ENCODE data around the gene SLCO3A1.

Gene SLCO3A1

GRCh38 chr15:92128788-92129187 lies 275.3 kb downstream of the SLCO3A1 start:
- Histone ChIP-seq H3K27ac (ENCODE audit: low read depth, low read length) (no peak overlapping the region), H4K8ac (ENCODE audit: low read depth, low read length) (no peak overlapping the region), H2AK5ac (ENCODE audit: low read length) (no peak overlapping the region), H2BK15ac (replicated peaks; ENCODE audit: low read depth) (no peak overlapping the region), H3K36me3 (ENCODE audit: control insufficient read depth, insufficient read depth, low read length) (peaks cover 1% of the 10 kb centered on the region), H3K23ac (ENCODE audit: low read length) (no peak overlapping the region), H2BK5ac (ENCODE audit: low read length) (no peak overlapping the region), H3K79me2 (ENCODE audit: control insufficient read depth, insufficient read depth, low read length) (no peaks in the 10 kb centered on the region), H3K4me1 (ENCODE audit: control insufficient read depth, low read depth, low read length) (peaks cover 7% of the 10 kb centered on the region), H3K79me1 (ENCODE audit: low read length) (no peaks in the 10 kb centered on the region), H3K27me3 (ENCODE audit: insufficient read depth, low read length, poor library complexity) (no peaks in the 10 kb centered on the region), H3K9ac (ENCODE audit: low read length) (no peak overlapping the region), H2BK120ac (ENCODE audit: low read depth, low read length) (no peak overlapping the region), H3K4ac (ENCODE audit: low read depth, low read length) (no peak overlapping the region), H3K4me3 (ENCODE audit: low read length) (no peak overlapping the region), H3K18ac (ENCODE audit: low read length) (no peak overlapping the region), H3K4me2 (ENCODE audit: low read length) (no peak overlapping the region), H3K56ac (ENCODE audit: low read length) (no peak overlapping the region), H4K5ac (ENCODE audit: low read length) (no peak overlapping the region)
- DNase-seq: no peak
- no CpG with 5 or more reads among the region's 5 CpGs for WGBS (ENCODE audit: extremely low coverage, insufficient coverage, low lambda C conversion rate)

DNA sequence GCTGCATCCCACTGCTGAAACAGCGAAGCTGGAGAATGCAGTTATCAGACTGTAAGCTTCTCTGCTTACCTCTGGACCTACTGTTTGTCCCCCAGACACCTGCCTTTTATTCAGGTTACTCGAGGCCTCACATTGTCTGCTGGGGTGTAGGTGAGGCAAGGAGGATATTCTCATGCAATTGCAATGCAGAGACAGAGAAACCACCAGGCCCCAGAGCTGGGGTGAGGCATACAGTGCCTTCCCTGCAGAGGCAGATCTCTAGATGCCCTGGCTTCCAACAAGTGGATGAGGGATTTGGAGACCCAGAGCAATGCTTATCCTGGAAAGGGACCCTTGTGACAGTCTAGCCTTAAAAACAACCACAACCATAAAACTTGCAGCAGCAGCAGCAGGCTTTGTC lies 276.7 kb downstream of the SLCO3A1 start:
- H4K5ac ChIP-seq (ENCODE audit: low read length): no peak overlapping the region
- H3K9ac ChIP-seq (ENCODE audit: low read length): no peak overlapping the region
- H3K36me3 ChIP-seq (ENCODE audit: control insufficient read depth, insufficient read depth, low read length): peaks cover 1% of the 10 kb centered on the region
- H3K79me2 ChIP-seq (ENCODE audit: control insufficient read depth, insufficient read depth, low read length): no peaks in the 10 kb centered on the region
- no peak overlapping the region for H2BK120ac ChIP-seq (ENCODE audit: low read depth, low read length)
- no peak overlapping the region for H4K8ac ChIP-seq (ENCODE audit: low read depth, low read length)
- no peak overlapping the region for H3K4me3 ChIP-seq (ENCODE audit: low read length)
- H3K4me2 ChIP-seq (ENCODE audit: low read length): no peak overlapping the region
- WGBS (ENCODE audit: extremely low coverage, insufficient coverage, low lambda C conversion rate): no CpG with 5 or more reads among the region's 2 CpGs
- H3K4ac ChIP-seq (ENCODE audit: low read depth, low read length): no peak overlapping the region
- no peak overlapping the region for H3K18ac ChIP-seq (ENCODE audit: low read length)
- DNase-seq: no peak
- H3K79me1 ChIP-seq (ENCODE audit: low read length): no peaks in the 10 kb centered on the region
- H2AK5ac ChIP-seq (ENCODE audit: low read length): no peak overlapping the region
- no peak overlapping the region for H3K56ac ChIP-seq (ENCODE audit: low read length)
- H2BK15ac ChIP-seq (replicated peaks; ENCODE audit: low read depth): no peak overlapping the region
- no peak overlapping the region for H2BK5ac ChIP-seq (ENCODE audit: low read length)
- H3K4me1 ChIP-seq (ENCODE audit: control insufficient read depth, low read depth, low read length): no peaks in the 10 kb centered on the region
- no peak overlapping the region for H3K27ac ChIP-seq (ENCODE audit: low read depth, low read length)
- no peak overlapping the region for H3K23ac ChIP-seq (ENCODE audit: low read length)
- no peaks in the 10 kb centered on the region for H3K27me3 ChIP-seq (ENCODE audit: insufficient read depth, low read length, poor library complexity)

GRCh38 chr15:92130906-92131305 lies 277.4 kb downstream of the SLCO3A1 start:
- Histone ChIP-seq H3K79me1 (ENCODE audit: low read length) (no peaks in the 10 kb centered on the region), H2BK120ac (ENCODE audit: low read depth, low read length) (no peak overlapping the region), H4K5ac (ENCODE audit: low read length) (no peak overlapping the region), H3K4me3 (ENCODE audit: low read length) (no peak overlapping the region), H3K27me3 (ENCODE audit: insufficient read depth, low read length, poor library complexity) (no peaks in the 10 kb centered on the region), H2BK15ac (replicated peaks; ENCODE audit: low read depth) (no peak overlapping the region), H3K27ac (ENCODE audit: low read depth, low read length) (no peak overlapping the region), H3K56ac (ENCODE audit: low read length) (no peak overlapping the region), H2AK5ac (ENCODE audit: low read length) (no peak overlapping the region), H3K4me2 (ENCODE audit: low read length) (no peak overlapping the region), H3K79me2 (ENCODE audit: control insufficient read depth, insufficient read depth, low read length) (no peaks in the 10 kb centered on the region), H2BK5ac (ENCODE audit: low read length) (no peak overlapping the region), H3K9ac (ENCODE audit: low read length) (no peak overlapping the region), H3K18ac (ENCODE audit: low read length) (no peak overlapping the region), H3K4ac (ENCODE audit: low read depth, low read length) (no peak overlapping the region), H3K23ac (ENCODE audit: low read length) (no peak overlapping the region), H4K8ac (ENCODE audit: low read depth, low read length) (no peak overlapping the region), H3K4me1 (ENCODE audit: control insufficient read depth, low read depth, low read length) (no peaks in the 10 kb centered on the region), H3K36me3 (ENCODE audit: control insufficient read depth, insufficient read depth, low read length) (peaks cover 1% of the 10 kb centered on the region)
- DNase-seq: no peak
- WGBS (ENCODE audit: extremely low coverage, insufficient coverage, low lambda C conversion rate): no CpG with 5 or more reads among the region's 3 CpGs

GRCh38 chr15:92132982-92133755 lies 279.7 kb downstream of the SLCO3A1 start:
- peaks cover 1% of the 10 kb centered on the region for H3K36me3 ChIP-seq (ENCODE audit: control insufficient read depth, insufficient read depth, low read length)
- H4K5ac ChIP-seq (ENCODE audit: low read length): no peak overlapping the region
- H2BK5ac ChIP-seq (ENCODE audit: low read length): no peak overlapping the region
- no peak overlapping the region for H3K18ac ChIP-seq (ENCODE audit: low read length)
- H3K56ac ChIP-seq (ENCODE audit: low read length): no peak overlapping the region
- H2BK15ac ChIP-seq (replicated peaks; ENCODE audit: low read depth): no peak overlapping the region
- no peak overlapping the region for H4K8ac ChIP-seq (ENCODE audit: low read depth, low read length)
- H3K79me1 ChIP-seq (ENCODE audit: low read length): no peaks in the 10 kb centered on the region
- no peaks in the 10 kb centered on the region for H3K79me2 ChIP-seq (ENCODE audit: control insufficient read depth, insufficient read depth, low read length)
- no peak overlapping the region for H3K9ac ChIP-seq (ENCODE audit: low read length)
- H3K4ac ChIP-seq (ENCODE audit: low read depth, low read length): no peak overlapping the region
- H3K4me1 ChIP-seq (ENCODE audit: control insufficient read depth, low read depth, low read length): no peaks in the 10 kb centered on the region
- no peak overlapping the region for H3K4me3 ChIP-seq (ENCODE audit: low read length)
- no peak overlapping the region for H3K4me2 ChIP-seq (ENCODE audit: low read length)
- no peak overlapping the region for H2AK5ac ChIP-seq (ENCODE audit: low read length)
- DNase-seq: no peak
- WGBS (ENCODE audit: extremely low coverage, insufficient coverage, low lambda C conversion rate): no CpG with 5 or more reads among the region's 17 CpGs
- no peak overlapping the region for H3K27ac ChIP-seq (ENCODE audit: low read depth, low read length)
- H3K23ac ChIP-seq (ENCODE audit: low read length): no peak overlapping the region
- H2BK120ac ChIP-seq (ENCODE audit: low read depth, low read length): no peak overlapping the region
- H3K27me3 ChIP-seq (ENCODE audit: insufficient read depth, low read length, poor library complexity): no peaks in the 10 kb centered on the region

- no peak for DNase-seq
Observed at GRCh38 chr15:92140796-92141195, 287.3 kb downstream of the SLCO3A1 start.

DNA sequence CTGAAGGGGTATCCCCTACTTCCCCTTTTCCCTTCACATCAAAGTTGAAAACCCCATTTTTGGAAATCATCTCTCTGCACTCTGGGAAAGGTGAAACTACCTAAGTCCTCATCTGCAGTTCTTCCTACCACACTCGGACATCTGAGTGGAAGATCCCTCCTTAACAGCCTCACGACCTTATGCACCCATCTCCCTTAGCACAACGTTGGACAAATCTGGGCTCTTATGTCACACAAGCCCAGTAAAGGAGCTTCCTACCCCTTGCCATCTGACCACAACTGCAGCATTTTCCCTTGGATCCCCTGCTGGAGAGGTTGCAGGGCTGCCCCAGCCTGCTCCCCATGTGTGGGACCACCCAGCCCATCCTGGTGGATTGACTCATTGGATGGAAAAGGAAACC lies 288.1 kb downstream of the SLCO3A1 start:
- Histone ChIP-seq H3K23ac (ENCODE audit: low read length) (no peak overlapping the region), H2BK120ac (ENCODE audit: low read depth, low read length) (no peak overlapping the region), H2AK5ac (ENCODE audit: low read length) (no peak overlapping the region), H3K27ac (ENCODE audit: low read depth, low read length) (no peak overlapping the region), H3K79me1 (ENCODE audit: low read length) (no peaks in the 10 kb centered on the region), H3K79me2 (ENCODE audit: control insufficient read depth, insufficient read depth, low read length) (no peaks in the 10 kb centered on the region), H3K4me2 (ENCODE audit: low read length) (no peak overlapping the region), H3K4ac (ENCODE audit: low read depth, low read length) (no peak overlapping the region), H3K4me3 (ENCODE audit: low read length) (no peak overlapping the region), H2BK15ac (replicated peaks; ENCODE audit: low read depth) (no peak overlapping the region), H4K8ac (ENCODE audit: low read depth, low read length) (no peak overlapping the region), H2BK5ac (ENCODE audit: low read length) (no peak overlapping the region), H3K36me3 (ENCODE audit: control insufficient read depth, insufficient read depth, low read length) (no peaks in the 10 kb centered on the region), H3K4me1 (ENCODE audit: control insufficient read depth, low read depth, low read length) (no peaks in the 10 kb centered on the region), H3K18ac (ENCODE audit: low read length) (no peak overlapping the region), H3K9ac (ENCODE audit: low read length) (no peak overlapping the region), H3K56ac (ENCODE audit: low read length) (no peak overlapping the region), H3K27me3 (ENCODE audit: insufficient read depth, low read length, poor library complexity) (no peaks in the 10 kb centered on the region), H4K5ac (ENCODE audit: low read length) (no peak overlapping the region)
- WGBS (ENCODE audit: extremely low coverage, insufficient coverage, low lambda C conversion rate): no CpG with 5 or more reads among the region's 3 CpGs
- no peak for DNase-seq

More at GRCh38 chr15:92140796-92141195, 287.3 kb downstream of the SLCO3A1 start:
- Histone ChIP-seq H3K4ac (ENCODE audit: low read depth, low read length) (no peak overlapping the region), H3K36me3 (ENCODE audit: control insufficient read depth, insufficient read depth, low read length) (no peaks in the 10 kb centered on the region), H3K56ac (ENCODE audit: low read length) (no peak overlapping the region), H4K8ac (ENCODE audit: low read depth, low read length) (no peak overlapping the region), H3K79me1 (ENCODE audit: low read length) (no peaks in the 10 kb centered on the region), H3K27ac (ENCODE audit: low read depth, low read length) (no peak overlapping the region), H3K18ac (ENCODE audit: low read length) (no peak overlapping the region), H2AK5ac (ENCODE audit: low read length) (no peak overlapping the region), H3K79me2 (ENCODE audit: control insufficient read depth, insufficient read depth, low read length) (no peaks in the 10 kb centered on the region), H3K4me2 (ENCODE audit: low read length) (no peak overlapping the region), H3K4me3 (ENCODE audit: low read length) (no peak overlapping the region), H3K23ac (ENCODE audit: low read length) (no peak overlapping the region), H4K5ac (ENCODE audit: low read length) (no peak overlapping the region), H3K9ac (ENCODE audit: low read length) (no peak overlapping the region), H3K4me1 (ENCODE audit: control insufficient read depth, low read depth, low read length) (no peaks in the 10 kb centered on the region), H3K27me3 (ENCODE audit: insufficient read depth, low read length, poor library complexity) (no peaks in the 10 kb centered on the region), H2BK15ac (replicated peaks; ENCODE audit: low read depth) (no peak overlapping the region), H2BK5ac (ENCODE audit: low read length) (no peak overlapping the region), H2BK120ac (ENCODE audit: low read depth, low read length) (no peak overlapping the region)
- WGBS (ENCODE audit: extremely low coverage, insufficient coverage, low lambda C conversion rate): no CpG with 5 or more reads among the region's 5 CpGs
